HG02571 (cell line): Measurements from ENCODE around the gene NCKAP5.
"Not testable (repeated sequence)": the region's sequence is repeated elsewhere in the genome, so short reads cannot be mapped to it uniquely, and the experiment has no call there.

Experiments
- ATAC-seq: cut with Tn5 transposase; IDR thresholded peaks from one replicate; pipeline ENCODE4 v1.9.1; 2021; ENCODE audit warnings: mild to moderate bottlenecking, moderate library complexity; ENCODE audit not compliant: unreplicated experiment

NCKAP5 gene

DNA sequence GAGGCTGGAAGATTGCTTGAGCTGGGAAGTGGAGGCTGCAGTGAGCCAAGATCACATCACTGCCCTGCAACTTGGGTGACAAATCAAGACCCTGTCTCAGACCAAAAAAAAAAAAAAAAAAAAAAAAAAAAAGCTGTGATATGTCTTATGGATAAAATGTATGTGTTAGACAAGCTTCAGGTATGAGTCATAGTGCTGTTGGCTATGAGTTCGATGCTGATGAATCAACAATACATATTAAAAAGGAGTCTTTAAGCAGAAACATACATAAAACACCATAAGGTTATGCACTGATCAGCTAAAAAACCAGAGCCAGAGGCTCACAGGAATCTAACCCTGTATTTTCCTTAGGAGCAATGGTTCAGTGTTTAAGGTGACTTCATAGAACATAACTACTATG lies 332.3 kb downstream of the NCKAP5 start:
- ATAC-seq: no peak

DNA sequence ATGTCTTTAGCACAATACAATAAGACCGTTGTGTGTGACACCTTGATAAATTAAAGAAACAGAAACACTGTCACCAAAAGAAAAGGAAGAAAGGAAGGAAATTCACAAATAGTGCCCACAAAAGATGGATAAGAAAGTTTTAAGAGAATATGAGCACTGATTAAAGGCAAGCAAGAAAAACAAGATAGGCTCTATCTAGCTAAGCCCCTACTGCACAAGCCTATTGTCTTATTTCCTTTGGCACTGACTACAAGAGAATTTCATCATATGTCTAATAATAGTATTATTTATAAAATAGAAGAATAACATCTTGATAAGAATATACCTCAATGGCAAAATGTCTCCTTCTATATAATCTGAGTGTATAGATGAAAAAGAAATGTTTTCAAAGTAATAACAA lies 335.7 kb downstream of the NCKAP5 start:
- ATAC-seq: no peak

DNA sequence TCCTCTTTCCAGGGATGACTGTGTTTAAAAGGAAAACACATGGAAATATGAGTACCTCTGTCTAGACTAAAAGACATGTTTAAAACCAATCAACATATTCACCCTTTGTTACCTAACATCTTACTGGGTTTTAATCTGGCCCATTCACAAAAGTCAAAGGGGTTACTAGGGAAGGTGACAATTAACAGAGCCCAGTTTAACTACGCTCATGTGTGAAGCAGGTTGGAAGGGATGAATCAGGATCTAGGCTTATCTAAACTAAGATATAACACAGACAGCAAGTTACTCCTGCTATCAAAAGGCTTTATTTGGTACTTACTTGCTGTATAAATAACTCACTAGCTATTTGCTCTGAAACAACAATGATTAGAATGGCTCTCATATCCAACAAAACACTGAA lies 337.0 kb downstream of the NCKAP5 start:
- no peak for ATAC-seq

DNA sequence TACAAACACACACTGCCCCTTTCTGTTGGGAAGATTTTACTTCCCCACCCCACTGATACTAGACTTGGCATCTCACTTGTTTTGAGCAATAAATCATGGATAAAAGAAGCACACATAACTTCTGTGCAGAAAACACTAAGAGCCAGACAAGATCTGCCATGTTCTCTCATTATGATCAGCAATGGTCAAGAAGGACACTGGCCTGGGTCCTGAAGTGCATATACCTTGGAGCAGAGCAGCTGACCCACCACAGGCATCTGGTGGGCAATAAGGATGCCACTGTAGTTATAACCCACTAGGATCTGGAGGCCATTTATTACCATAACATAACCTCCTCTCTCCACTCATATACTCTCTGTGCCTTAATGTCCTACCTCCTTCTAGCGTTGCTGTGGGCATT lies 338.3 kb downstream of the NCKAP5 start:
- ATAC-seq: no peak

DNA sequence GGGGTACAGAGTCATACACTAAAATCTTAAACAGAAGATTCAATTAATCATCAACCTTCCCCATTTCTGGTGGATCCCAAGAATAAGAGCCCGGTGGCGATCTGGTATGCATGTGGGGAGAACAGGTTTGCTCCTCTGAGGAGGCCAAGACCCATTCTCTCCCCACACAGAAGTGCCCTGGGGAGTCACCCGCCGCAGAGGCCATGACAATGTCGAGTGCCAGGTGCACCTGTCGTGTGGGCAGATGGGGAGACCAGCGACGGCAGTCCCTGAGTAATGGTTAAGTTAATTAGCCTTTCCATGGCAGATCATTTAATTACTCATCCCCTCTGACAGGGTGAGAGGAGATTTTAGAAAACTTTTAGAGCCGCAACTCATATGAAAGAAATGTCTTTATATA lies 345.0 kb downstream of the NCKAP5 start:
- ATAC-seq: no peak

DNA sequence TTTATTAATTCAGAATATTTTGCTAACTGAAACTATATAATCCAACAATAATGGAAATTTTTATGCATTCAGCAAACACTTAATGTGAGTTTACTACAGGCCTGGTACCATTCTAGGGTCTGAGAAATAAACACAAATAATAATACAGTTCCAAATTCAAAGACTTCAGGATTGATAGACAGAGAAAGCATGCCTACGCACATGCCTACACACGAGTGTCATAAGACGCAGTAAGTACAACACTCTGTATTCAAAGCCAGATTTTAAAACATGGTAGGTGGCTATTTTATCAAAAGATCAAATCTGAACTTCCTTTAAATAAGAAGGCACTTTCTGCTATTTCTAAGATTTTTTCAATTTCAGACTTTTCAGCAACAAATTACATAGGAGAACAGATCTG lies 346.9 kb downstream of the NCKAP5 start:
- ATAC-seq: no peak

DNA sequence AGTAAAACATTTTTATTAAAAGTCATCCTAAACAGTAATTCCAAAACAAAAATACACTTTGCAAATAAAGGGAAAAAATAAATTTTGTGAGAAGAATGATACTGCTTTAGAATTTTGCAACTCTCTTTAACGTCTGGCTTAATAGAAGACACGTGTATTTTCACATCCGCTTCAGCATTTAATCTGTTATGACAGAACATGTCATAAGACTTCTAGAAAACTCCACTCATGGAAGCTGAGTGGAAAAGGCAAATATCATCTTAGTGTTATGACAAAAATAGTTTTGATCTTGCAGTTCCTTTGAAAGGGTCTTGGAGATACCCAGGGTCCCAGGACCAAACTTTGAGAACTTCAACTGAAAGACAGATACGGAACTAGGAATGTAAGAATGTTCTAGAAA lies 350.1 kb downstream of the NCKAP5 start:
- no peak for ATAC-seq

DNA sequence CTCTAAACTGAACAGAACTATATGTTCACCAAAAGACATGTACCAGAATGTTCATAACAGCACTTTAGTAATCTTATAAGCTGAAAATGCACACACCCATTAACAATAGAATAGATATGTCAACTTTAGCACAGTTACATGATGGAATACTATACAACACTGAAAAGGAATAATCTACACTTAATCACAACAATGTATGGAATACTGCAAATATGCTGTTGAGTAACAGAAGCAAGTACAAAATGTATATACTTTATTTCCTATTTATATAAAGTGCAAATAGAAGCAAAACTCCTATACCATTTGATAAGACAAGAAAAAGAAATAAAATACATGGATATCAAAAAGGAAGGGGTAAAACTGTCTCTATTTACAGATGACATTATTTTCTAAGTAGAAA lies 352.8 kb downstream of the NCKAP5 start:
- ATAC-seq: no peak

DNA sequence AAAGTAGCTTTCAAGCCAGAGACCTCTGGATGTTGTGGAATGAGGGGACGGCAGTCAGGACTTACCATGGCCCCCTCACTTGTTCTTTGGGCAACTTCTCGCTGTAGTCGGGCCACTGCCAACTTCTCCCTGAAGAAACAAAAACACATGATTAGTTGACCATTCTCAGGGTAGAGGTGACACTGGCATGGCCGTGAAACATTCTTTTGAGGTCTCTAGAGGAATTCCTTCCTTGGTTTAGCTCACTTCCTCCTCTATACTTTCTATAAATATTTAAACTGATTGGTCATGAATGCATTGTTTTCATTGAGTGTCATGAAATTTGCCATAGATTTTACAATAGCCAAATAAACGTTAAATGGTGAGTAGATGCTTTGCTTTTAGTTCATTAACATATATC lies 354.6 kb downstream of the NCKAP5 start:
- no peak for ATAC-seq

DNA sequence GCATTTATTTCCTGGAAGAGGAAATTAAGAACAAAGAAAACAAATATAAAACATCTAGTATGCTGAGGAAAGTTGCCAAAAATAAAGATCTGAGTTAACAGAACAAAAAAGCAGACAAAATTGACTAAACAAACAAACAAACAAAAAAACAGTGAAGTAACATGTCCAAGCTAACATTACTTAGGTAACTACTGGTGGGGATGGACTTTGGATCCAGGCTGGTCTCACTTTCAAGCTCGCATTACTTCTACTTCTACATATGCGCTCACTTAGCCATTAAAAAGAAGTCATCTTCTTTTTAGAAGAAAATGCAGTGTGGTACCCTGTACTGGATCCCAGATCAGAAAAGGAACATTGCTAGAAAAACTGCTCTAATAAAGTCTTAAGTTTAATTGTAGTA lies 358.9 kb downstream of the NCKAP5 start:
- no peak for ATAC-seq

DNA sequence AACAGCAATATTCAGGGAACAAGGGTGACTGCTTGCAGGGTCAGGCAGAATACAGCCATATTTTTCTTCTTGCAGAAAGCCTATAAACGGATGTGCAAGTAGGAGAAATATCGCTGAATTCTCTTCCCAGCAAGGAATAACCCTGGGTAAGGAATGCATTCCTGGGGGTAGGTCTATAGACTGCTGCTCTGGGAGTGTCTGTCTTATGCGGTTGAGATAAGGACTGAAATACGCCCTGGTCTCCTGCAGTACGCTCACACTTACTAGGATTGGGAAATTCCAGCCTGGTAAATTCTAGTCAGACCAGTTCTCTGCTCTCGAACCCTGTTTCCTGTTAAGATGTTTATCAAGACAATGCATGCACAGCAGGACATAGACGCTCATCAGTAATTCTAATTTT lies 361.6 kb downstream of the NCKAP5 start:
- ATAC-seq: not testable (repeated sequence)

DNA sequence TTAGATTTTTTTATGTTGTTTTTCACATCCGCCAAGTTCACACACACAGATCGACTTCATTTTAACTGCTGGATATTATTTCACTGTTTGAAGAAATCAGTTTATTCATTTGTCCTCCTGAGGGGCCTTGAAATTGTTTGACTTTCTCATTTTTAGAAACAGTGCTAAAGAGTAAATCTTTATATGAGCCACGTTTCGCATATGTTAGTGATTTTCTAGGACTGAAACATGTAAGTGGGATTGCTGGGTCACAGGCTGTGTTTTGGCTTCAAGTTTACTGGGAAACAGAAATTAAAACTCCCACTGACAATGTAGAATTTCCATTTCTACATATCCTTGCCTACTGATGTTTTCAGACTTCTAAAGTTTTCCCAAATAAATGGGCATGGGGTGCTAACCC lies 363.8 kb downstream of the NCKAP5 start:
- no peak for ATAC-seq

DNA sequence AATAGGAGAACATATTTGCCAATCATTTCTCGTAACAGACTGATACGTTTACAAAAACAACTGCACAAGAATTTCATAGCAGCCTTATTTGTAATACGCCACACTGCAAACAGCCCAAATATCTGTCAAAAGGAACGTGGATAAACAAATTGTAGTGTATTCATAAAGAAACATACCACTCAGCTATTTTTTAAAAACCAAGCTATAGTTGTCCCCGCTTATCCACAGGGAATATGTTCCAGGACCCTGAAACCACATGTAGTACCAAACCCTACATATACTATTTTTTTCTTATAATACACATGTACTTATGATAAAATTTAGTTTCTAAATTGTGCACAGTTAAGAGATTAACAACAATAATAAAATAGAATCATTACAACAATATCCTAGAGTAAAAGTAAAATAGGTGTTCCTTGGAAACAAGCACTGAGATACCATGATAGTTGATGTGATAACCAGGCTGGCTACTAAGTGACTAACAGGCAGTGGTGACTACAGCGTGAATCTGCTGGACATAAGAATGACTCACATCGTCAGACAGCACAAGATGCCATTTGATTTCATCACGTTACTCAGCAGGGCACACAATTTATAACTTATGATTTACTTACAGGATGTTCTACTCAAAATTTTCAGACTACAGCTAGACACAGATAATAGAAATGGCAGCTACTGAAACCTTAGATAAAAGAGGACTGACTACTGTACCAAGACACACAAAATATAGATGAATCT lies 367.4 kb downstream of the NCKAP5 start:
- ATAC-seq: no peak

DNA sequence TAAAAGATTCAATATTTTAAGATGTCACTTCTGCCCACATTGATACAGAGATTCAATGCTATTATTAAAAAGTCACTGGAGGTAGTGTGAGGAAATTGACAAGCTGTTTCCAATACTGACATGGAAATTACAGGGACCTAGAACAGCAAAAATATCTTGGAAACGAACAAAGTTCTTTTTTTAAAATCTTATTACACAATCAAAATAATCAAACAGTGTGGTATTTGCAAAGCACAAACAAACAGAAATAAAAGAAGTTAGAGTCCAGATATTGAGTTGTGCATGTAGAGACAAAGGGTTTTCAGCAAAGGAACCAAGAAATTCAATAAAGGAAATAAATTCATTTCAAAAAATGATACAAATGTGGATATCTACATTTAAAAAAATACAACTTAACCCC lies 369.6 kb downstream of the NCKAP5 start:
- no peak for ATAC-seq

DNA sequence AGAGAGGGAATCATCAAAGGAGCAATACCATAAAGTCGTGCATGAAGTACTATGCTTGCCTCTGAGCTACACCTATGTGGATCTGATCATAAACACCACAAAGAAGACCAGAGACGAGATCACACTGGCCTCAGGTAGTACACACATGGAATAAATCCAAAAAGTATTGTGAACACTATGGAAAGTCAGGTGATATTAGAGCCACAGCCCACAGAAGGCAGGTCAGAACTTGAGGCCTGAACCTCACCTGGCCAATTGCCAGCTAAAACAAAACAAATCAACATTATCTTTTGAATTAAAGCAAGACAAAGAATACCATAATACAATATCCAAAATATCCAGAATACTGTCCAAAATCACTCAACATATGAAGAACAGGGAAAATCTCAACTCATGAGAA lies 371.1 kb downstream of the NCKAP5 start:
- ATAC-seq: no peak

DNA sequence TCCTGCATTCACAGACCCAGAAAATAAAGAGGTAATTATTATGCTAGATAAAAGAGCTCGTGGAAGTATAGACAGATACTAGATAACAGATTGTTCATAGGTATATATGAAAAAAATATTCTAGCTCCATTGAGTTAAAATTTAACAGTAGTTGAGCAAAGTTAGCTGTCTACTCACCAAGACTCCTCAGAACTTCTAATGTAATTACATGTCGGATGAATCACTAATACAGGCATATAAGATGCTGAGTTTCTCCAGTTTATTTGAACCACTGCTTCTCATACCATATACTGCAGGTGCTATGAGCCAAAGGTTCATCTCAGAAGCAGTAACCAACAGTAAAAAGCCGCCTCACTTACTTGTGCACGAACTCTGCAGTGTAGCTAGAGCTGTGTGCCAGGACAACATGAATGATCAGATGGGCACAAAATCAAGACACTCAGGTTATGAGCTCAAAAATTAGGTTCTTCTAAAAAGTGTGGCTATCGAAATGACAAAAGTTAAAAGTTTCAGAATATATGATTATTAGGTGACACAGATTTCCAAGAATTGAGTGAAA lies 373.4 kb downstream of the NCKAP5 start:
- ATAC-seq: no peak

DNA sequence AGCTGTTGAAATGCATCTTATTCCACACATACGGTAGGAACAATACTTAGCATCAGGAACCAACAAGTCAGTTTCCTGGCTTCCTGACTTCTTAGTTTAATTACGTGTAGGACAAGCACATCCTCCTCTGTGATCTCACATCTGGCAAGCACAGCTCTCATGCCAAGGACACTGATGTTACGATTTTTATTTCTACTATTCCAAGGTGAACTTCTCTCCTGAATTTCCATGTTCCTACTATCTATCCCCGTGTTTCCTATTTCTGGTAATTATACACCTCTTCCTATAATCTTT lies 374.0 kb downstream of the NCKAP5 start:
- no peak for ATAC-seq

DNA sequence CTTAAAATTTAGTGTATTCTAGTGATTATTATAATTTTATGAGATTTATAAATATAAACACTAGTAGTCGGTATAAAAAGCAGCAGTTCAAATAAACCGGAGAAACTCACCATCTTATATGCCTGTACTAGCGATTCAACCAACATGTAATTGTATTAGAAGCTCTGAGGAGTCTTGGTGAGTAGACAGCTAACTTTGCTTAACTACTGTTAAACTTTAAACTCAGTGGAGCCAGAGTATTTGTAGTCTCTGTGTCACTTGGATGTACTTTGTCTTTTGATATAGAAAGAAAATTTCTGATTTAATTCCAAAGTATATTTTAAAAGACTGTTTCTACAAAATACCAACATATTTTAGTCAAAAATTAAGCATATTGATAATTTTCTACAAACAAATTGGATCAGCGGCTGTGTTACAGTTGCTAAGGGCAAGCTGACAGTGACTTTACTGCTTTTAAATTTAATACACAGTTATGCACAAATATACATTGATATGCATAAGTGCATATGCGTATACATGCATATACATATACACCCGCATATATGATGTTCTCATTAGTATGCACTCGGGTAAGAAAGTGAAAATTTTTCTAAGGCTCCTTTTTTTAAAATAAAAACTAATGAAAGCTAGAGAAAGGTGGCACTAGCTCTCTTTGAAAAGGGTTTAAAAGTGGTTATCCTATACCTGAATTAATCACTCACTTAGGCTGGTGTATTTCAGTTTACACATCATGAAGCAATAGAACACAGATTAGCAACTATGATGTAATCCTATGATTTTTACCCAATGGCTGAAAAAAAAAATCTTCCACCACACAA lies 374.5 kb downstream of the NCKAP5 start:
- no peak for ATAC-seq

DNA sequence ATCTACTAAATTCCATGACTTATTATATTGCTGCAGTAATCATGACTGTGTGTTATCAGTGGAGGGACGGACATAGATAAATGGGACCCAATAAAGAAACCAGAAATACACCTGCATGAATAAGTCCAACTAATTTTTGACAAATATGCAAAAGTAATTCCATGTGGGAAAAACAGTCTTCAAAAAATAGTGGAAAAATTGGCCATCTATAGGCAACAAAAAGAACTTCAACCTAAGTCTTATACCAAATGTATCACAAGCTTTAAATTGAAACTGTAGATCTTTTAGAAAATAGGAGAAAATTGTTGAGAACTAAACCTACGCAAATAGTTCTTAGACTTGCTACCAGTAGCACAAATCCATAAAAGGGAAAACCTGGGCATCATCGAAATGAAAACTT lies 376.2 kb downstream of the NCKAP5 start:
- no peak for ATAC-seq

DNA sequence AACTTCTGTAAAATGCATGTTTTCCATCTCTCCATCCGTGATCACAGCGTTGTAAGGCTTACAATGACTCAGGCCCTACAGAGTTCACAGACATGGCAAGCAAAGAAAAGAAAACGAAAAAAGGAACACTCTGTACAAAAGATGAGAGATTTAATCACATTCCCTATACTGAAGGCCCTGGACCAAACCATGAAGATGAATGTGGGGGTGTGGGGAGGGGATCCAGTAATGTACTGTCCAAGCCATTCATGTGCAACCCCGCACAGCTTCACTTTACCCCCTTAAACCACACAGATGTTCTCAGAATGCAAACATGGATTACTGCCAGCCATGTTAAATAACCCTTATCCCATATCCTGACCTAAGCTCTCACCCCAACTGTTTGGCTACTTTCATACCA lies 391.1 kb downstream of the NCKAP5 start:
- ATAC-seq: no peak

DNA sequence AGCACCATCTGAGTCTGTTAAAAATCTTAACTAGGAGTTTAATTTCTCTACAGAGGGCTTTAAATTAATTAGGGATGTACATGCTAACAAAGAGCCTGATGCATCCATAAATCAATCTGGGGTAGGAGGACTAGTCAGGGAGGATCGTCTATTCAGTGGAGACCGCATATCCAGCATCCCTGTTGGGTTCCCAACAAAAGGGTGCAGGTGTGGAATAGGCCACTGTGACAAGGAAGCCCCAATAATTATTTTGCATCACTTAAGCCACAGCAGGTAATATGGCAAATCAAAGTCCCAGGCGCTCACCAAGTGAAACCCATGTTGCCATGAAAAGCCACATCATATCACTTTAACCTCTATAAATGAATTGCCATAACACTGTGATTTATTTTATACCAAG lies 392.3 kb downstream of the NCKAP5 start:
- no peak for ATAC-seq

DNA sequence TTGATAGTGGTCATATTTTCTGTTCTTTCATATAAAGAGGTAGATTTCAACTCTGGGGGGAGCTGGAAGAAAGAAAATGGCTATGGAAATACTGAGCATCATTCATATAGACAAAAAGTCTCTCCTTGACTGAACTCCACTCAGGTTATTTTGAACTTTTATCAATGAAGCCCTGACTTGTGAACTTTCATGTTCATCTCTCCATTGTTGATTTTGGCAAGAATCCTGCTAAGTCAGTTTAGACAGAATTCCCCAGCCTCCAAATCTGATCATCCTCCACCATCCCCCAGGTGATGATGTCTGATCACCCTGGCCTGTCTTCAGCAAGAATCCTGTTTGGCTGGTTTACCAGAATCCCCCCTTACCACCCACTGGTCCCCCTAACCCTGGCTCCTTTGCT lies 395.0 kb downstream of the NCKAP5 start:
- no peak for ATAC-seq
